ENCODE measurements around the gene CTBP2. TPM values are rescaled to one million over a fixed set of nuclear protein-coding genes. Genes with fewer than 3 reads are reported as not detected.

Gene CTBP2
- total RNA-seq, 1 donor from 2014 or later: 55.2 TPM

GRCh38 chr10:125121003-125121402 lies 39.4 kb downstream of the CTBP2 start:
- Histone ChIP-seq H3K9ac (no peak overlapping the region), H3K27ac (no peak overlapping the region), H3F3A (ENCODE audit: low read depth) (no peaks in the 10 kb centered on the region), H3K4me2 (no peak overlapping the region), H3K79me2 (ENCODE audit: low read depth) (peaks cover 100% of the 10 kb centered on the region), H3K4me1 (peaks cover 15% of the 10 kb centered on the region), H3K9me3 (ENCODE audit: low read depth) (no peaks in the 10 kb centered on the region), H2AFZ (replicated peaks) (no peak overlapping the region), H4K20me1 (ENCODE audit: low read depth) (peaks cover 100% of the 10 kb centered on the region), H3K27me3 (no peaks in the 10 kb centered on the region), H3K36me3 (no peaks in the 10 kb centered on the region), H3K4me3 (no peak overlapping the region)
- no peak for DNase-seq (ENCODE audit: low spot score)
- Mint-ChIP-seq H3K9me3 (no peaks in the 10 kb centered on the region), H3K27ac (no peak overlapping the region), H3K36me3 (peaks cover 20% of the 10 kb centered on the region), H3K27me3 (ENCODE audit: insufficient read depth, low read depth) (peaks cover 5% of the 10 kb centered on the region), H3K4me3 (no peak overlapping the region), H3K4me1 (peaks cover 27% of the 10 kb centered on the region)
- TF ChIP-seq CTCF (IDR thresholded peaks at IDR 0.05): no peak
- no peak for TF ChIP-seq EZH2 (IDR thresholded peaks at IDR 0.05)
- no peak for TF ChIP-seq EZH2phosphoT487 (IDR thresholded peaks at IDR 0.05)

- Histone ChIP-seq H3K79me2 (ENCODE audit: low read depth) (peaks cover 100% of the 10 kb centered on the region), H3K27me3 (no peaks in the 10 kb centered on the region), H4K20me1 (ENCODE audit: low read depth) (peaks cover 100% of the 10 kb centered on the region), H3K9me3 (ENCODE audit: low read depth) (no peaks in the 10 kb centered on the region), H2AFZ (replicated peaks) (no peak overlapping the region), H3K4me2 (no peak overlapping the region), H3K27ac (no peak overlapping the region), H3F3A (ENCODE audit: low read depth) (no peaks in the 10 kb centered on the region), H3K4me3 (no peak overlapping the region), H3K36me3 (no peaks in the 10 kb centered on the region), H3K9ac (no peak overlapping the region), H3K4me1 (peaks cover 15% of the 10 kb centered on the region)
- DNase-seq (ENCODE audit: low spot score): no peak
- Mint-ChIP-seq H3K4me3 (no peak overlapping the region), H3K27me3 (ENCODE audit: insufficient read depth, low read depth) (peaks cover 5% of the 10 kb centered on the region), H3K36me3 (peaks cover 24% of the 10 kb centered on the region), H3K27ac (no peak overlapping the region), H3K4me1 (peaks cover 27% of the 10 kb centered on the region), H3K9me3 (no peaks in the 10 kb centered on the region)
- no peak for TF ChIP-seq EZH2phosphoT487 (IDR thresholded peaks at IDR 0.05)
- no peak for TF ChIP-seq CTCF (IDR thresholded peaks at IDR 0.05)
- TF ChIP-seq EZH2 (IDR thresholded peaks at IDR 0.05): no peak
These were observed 40.2 kb downstream of the CTBP2 start for GRCh38 chr10:125120053-125120710.

GRCh38 chr10:125118701-125119100 lies 41.7 kb downstream of the CTBP2 start:
- H3K27me3 Mint-ChIP-seq (ENCODE audit: insufficient read depth, low read depth): peaks cover 7% of the 10 kb centered on the region
- peaks cover 29% of the 10 kb centered on the region for H3K36me3 Mint-ChIP-seq
- no peaks in the 10 kb centered on the region for H3K9me3 ChIP-seq (ENCODE audit: low read depth)
- H4K20me1 ChIP-seq (ENCODE audit: low read depth): peaks cover 100% of the 10 kb centered on the region
- no peaks in the 10 kb centered on the region for H3F3A ChIP-seq (ENCODE audit: low read depth)
- no peak overlapping the region for H3K9ac ChIP-seq
- no peak for DNase-seq (ENCODE audit: low spot score)
- H3K27ac ChIP-seq: no peak overlapping the region
- H3K9me3 Mint-ChIP-seq: no peaks in the 10 kb centered on the region
- no peaks in the 10 kb centered on the region for H3K36me3 ChIP-seq
- H3K4me2 ChIP-seq: no peak overlapping the region
- no peak overlapping the region for H3K4me3 Mint-ChIP-seq
- H3K27me3 ChIP-seq: no peaks in the 10 kb centered on the region
- H3K4me1 Mint-ChIP-seq: peaks cover 23% of the 10 kb centered on the region
- H3K4me1 ChIP-seq: peaks cover 5% of the 10 kb centered on the region
- peaks cover 100% of the 10 kb centered on the region for H3K79me2 ChIP-seq (ENCODE audit: low read depth)
- TF ChIP-seq CTCF (IDR thresholded peaks at IDR 0.05) (no peak), EZH2phosphoT487 (IDR thresholded peaks at IDR 0.05) (no peak), EZH2 (IDR thresholded peaks at IDR 0.05) (no peak)
- H3K27ac Mint-ChIP-seq: no peak overlapping the region
- no peak overlapping the region for H2AFZ ChIP-seq (replicated peaks)
- H3K4me3 ChIP-seq: no peak overlapping the region

Measured in neural progenitor cell (in vitro differentiated cells).